ENCODE results near the gene SPATA12. TPM values are rescaled to one million over a fixed set of nuclear protein-coding genes. Genes with fewer than 3 reads are reported as not detected.

Gene SPATA12
- total RNA-seq, 1 donor from 2014 or later, result not detected

GRCh38 chr3:57029924-57030323, 30.5 kb upstream of the SPATA12 start:
- TF ChIP-seq CTCF (IDR thresholded peaks at IDR 0.05), result no peak
- Histone ChIP-seq H3K4me3 (no peak overlapping the region), H3K27me3 (no peaks in the 10 kb centered on the region), H3K36me3 (no peaks in the 10 kb centered on the region), H3K9me3 (no peaks in the 10 kb centered on the region), H3K27ac (no peak overlapping the region), H3K4me1 (no peaks in the 10 kb centered on the region)
- intact Hi-C loops (cut with DNase I), result no loop called here
- DNase-seq (ENCODE audit: low spot score in 2 of 2), result no peak

- H3K4me3 ChIP-seq, result no peak overlapping the region
- DNase-seq (ENCODE audit: low spot score in 2 of 2), result no peak
- H3K36me3 ChIP-seq, result no peaks in the 10 kb centered on the region
- no peaks in the 10 kb centered on the region for H3K4me1 ChIP-seq
- intact Hi-C loops (cut with DNase I), result no loop called here
- no peak for TF ChIP-seq CTCF (IDR thresholded peaks at IDR 0.05)
- H3K27me3 ChIP-seq, result no peaks in the 10 kb centered on the region
- H3K9me3 ChIP-seq, result no peaks in the 10 kb centered on the region
- no peak overlapping the region for H3K27ac ChIP-seq
These were observed 29.7 kb upstream of the SPATA12 start for GRCh38 chr3:57030721-57031120.

GRCh38 chr3:57031631-57032541, 28.6 kb upstream of the SPATA12 start:
- Histone ChIP-seq H3K27me3 (no peaks in the 10 kb centered on the region), H3K4me1 (no peaks in the 10 kb centered on the region), H3K9me3 (no peaks in the 10 kb centered on the region), H3K36me3 (no peaks in the 10 kb centered on the region), H3K4me3 (no peak overlapping the region), H3K27ac (no peak overlapping the region)
- no peak for DNase-seq (ENCODE audit: low spot score in 2 of 2)
- TF ChIP-seq CTCF (IDR thresholded peaks at IDR 0.05), result no peak
- intact Hi-C loops (cut with DNase I), result no loop called here

GRCh38 chr3:57036952-57037351, 23.5 kb upstream of the SPATA12 start:
- no peaks in the 10 kb centered on the region for H3K9me3 ChIP-seq

GRCh38 chr3:57038466-57039164, 21.8 kb upstream of the SPATA12 start:
- DNase-seq (ENCODE audit: low spot score in 2 of 2), result no peak
- intact Hi-C loops (cut with DNase I), result no loop called here
- H3K4me3 ChIP-seq, result no peak overlapping the region
- H3K36me3 ChIP-seq, result no peaks in the 10 kb centered on the region
- TF ChIP-seq CTCF (IDR thresholded peaks at IDR 0.05), result no peak
- no peaks in the 10 kb centered on the region for H3K4me1 ChIP-seq
- no peaks in the 10 kb centered on the region for H3K27me3 ChIP-seq
- H3K9me3 ChIP-seq, result no peaks in the 10 kb centered on the region
- H3K27ac ChIP-seq, result no peak overlapping the region

More at GRCh38 chr3:57036952-57037351, 23.5 kb upstream of the SPATA12 start:
- Histone ChIP-seq H3K4me1 (no peaks in the 10 kb centered on the region), H3K36me3 (no peaks in the 10 kb centered on the region), H3K27ac (no peak overlapping the region), H3K27me3 (no peaks in the 10 kb centered on the region), H3K4me3 (no peak overlapping the region)
- intact Hi-C loops (cut with DNase I), result no loop called here
- TF ChIP-seq CTCF (IDR thresholded peaks at IDR 0.05), result no peak
- DNase-seq (ENCODE audit: low spot score in 2 of 2), result no peak

All from ascending aorta (tissue), 2 donors.